Activated CD8-positive, alpha-beta memory T cell treated with anti-CD3 and anti-CD28 coated beads, Interleukin-2, amount 10 ng/mL, durations not matched to agents 7 days and 5 days (primary cell): ENCODE data around the gene AZU1. TPM values are rescaled to one million over a fixed set of nuclear protein-coding genes. Genes with fewer than 3 reads are reported as not detected.
A peak's percentile ranks its signal among the peaks of the same experiment; 100 is the strongest.
"Not testable (repeated sequence)": the region's sequence is repeated elsewhere in the genome, so short reads cannot be mapped to it uniquely, and the experiment has no call there.

ENCODE experiments used
- ATAC-seq: fragments of 150-1000 bp; cut with Tn5 transposase; one replicate; pipeline ENCODE4 v1.10.0; 2021; ENCODE audit warnings: moderate library complexity
- CTCF ChIA-PET: fragments of 350-600 bp; sonication (Branson Sonifier 250); formaldehyde crosslinking; loops from one replicate; lab custom pipeline; 2021; ENCODE audit warnings: antibody characterized with exemption; lab: Charles Lee
- DNase-seq: peaks from one replicate; pipeline ENCODE4 v3.0.0-alpha.2; 2020
- H3K27ac Mint-ChIP-seq: one replicate; pipeline ENCODE4 v1.8.0; 2021; ENCODE audit warnings: mild to moderate bottlenecking, mixed read lengths
- H3K27me3 Mint-ChIP-seq: one replicate; pipeline ENCODE4 v1.8.0; 2021; ENCODE audit warnings: mixed read lengths
- H3K36me3 Mint-ChIP-seq: one replicate; pipeline ENCODE4 v1.8.0; 2021; ENCODE audit warnings: mild to moderate bottlenecking, mixed read lengths
- H3K4me1 Mint-ChIP-seq: one replicate; pipeline ENCODE4 v1.8.0; 2021; ENCODE audit warnings: mixed read lengths
- H3K4me3 Mint-ChIP-seq: one replicate; pipeline ENCODE4 v1.8.0; 2021; ENCODE audit warnings: mild to moderate bottlenecking, moderate library complexity, mixed read lengths
- H3K9me3 Mint-ChIP-seq: one replicate; pipeline ENCODE4 v1.8.0; 2022; ENCODE audit warnings: low read depth, mixed read lengths
- total RNA-seq, 2 experiments: library from RNA; stranded (reverse); gene quantifications; one replicate each; pipeline ENCODE4 v1.2.3, GENCODE V29; 2021

The AZU1 gene
- total RNA-seq, 2 experiments from 2014 or later, result not detected

GRCh38 chr19:842802-843179, 15.2 kb downstream of the AZU1 start:
- H3K27ac Mint-ChIP-seq, H3K36me3 Mint-ChIP-seq, H3K9me3 Mint-ChIP-seq, ATAC-seq, H3K4me3 Mint-ChIP-seq, DNase-seq, H3K4me1 Mint-ChIP-seq: not testable (repeated sequence)
- CTCF ChIA-PET, result interaction anchor here (1.1 kb wide), 1 partner anchor 73 kb away, joined by 3 read pairs; no protein-coding TSS in a partner anchor
- H3K27me3 Mint-ChIP-seq, result peaks cover 33% of the 10 kb centered on the region

GRCh38 chr19:843180-843835, 15.7 kb downstream of the AZU1 start:
- peaks cover 3% of the 10 kb centered on the region for H3K9me3 Mint-ChIP-seq
- CTCF ChIA-PET, result interaction anchor here (1.1 kb wide), 1 partner anchor 74 kb away, joined by 3 read pairs; no protein-coding TSS in a partner anchor
- no peak overlapping the region for H3K4me3 Mint-ChIP-seq
- H3K27ac Mint-ChIP-seq, result no peak overlapping the region
- peaks cover 3% of the 10 kb centered on the region for H3K4me1 Mint-ChIP-seq
- DNase-seq (no peak), ATAC-seq (peak; percentile 22)
- H3K36me3 Mint-ChIP-seq, result peaks cover 3% of the 10 kb centered on the region
- H3K27me3 Mint-ChIP-seq, result peaks cover 33% of the 10 kb centered on the region

GRCh38 chr19:843836-844545, 16.4 kb downstream of the AZU1 start:
- Mint-ChIP-seq H3K27me3 (peaks cover 33% of the 10 kb centered on the region), H3K4me3 (no peak overlapping the region), H3K4me1 (peaks cover 3% of the 10 kb centered on the region), H3K36me3 (peaks cover 3% of the 10 kb centered on the region), H3K9me3 (peaks cover 3% of the 10 kb centered on the region), H3K27ac (no peak overlapping the region)
- DNase-seq (no peak), ATAC-seq (no peak)
- CTCF ChIA-PET, result interaction anchor here (1.0 kb wide), 1 partner anchor 140 kb away, joined by 3 read pairs; the partner anchor contains the start of gene WDR18

- CTCF ChIA-PET, result interaction anchor here (0.7 to 1.0 kb wide), 2 partner anchors 81 to 140 kb away, joined by 3 to 4 read pairs; partner anchors contain the start of gene WDR18
- peaks cover 3% of the 10 kb centered on the region for H3K4me1 Mint-ChIP-seq
- H3K27ac Mint-ChIP-seq, result no peak overlapping the region
- H3K4me3 Mint-ChIP-seq, result no peak overlapping the region
- H3K36me3 Mint-ChIP-seq, result peaks cover 3% of the 10 kb centered on the region
- ATAC-seq (no peak), DNase-seq (no peak)
- H3K9me3 Mint-ChIP-seq, result peaks cover 3% of the 10 kb centered on the region
- H3K27me3 Mint-ChIP-seq, result peaks cover 33% of the 10 kb centered on the region
Measured at GRCh38 chr19:844546-844971, 16.9 kb downstream of the AZU1 start.

GRCh38 chr19:845707-846521, 18.3 kb downstream of the AZU1 start:
- Mint-ChIP-seq H3K4me3 (no peak overlapping the region), H3K36me3 (peaks cover 3% of the 10 kb centered on the region), H3K27me3 (peaks cover 36% of the 10 kb centered on the region), H3K9me3 (peaks cover 3% of the 10 kb centered on the region), H3K27ac (no peak overlapping the region), H3K4me1 (peaks cover 3% of the 10 kb centered on the region)
- DNase-seq, result no peak
- no peak for ATAC-seq
- CTCF ChIA-PET, result no interaction called here

- no peak overlapping the region for H3K27ac Mint-ChIP-seq
- CTCF ChIA-PET, result no interaction called here
- no peak for DNase-seq
- H3K36me3 Mint-ChIP-seq, result no peaks in the 10 kb centered on the region
- H3K9me3 Mint-ChIP-seq, result no peaks in the 10 kb centered on the region
- no peak for ATAC-seq
- peaks cover 21% of the 10 kb centered on the region for H3K27me3 Mint-ChIP-seq
- peaks cover 3% of the 10 kb centered on the region for H3K4me1 Mint-ChIP-seq
- no peak overlapping the region for H3K4me3 Mint-ChIP-seq
Measured at GRCh38 chr19:848386-848921, 20.8 kb downstream of the AZU1 start.

GRCh38 chr19:849195-849594, 21.6 kb downstream of the AZU1 start:
- H3K27me3 Mint-ChIP-seq, result peaks cover 21% of the 10 kb centered on the region
- CTCF ChIA-PET, result interaction anchor here (1.0 kb wide), 1 partner anchor 79 kb away, joined by 3 read pairs; no protein-coding TSS in a partner anchor
- not testable (repeated sequence) for ATAC-seq

GRCh38 chr19:850221-850978, 22.8 kb downstream of the AZU1 start:
- no peaks in the 10 kb centered on the region for H3K9me3 Mint-ChIP-seq
- ATAC-seq, result peak; percentile 20
- no peak overlapping the region for H3K27ac Mint-ChIP-seq
- H3K27me3 Mint-ChIP-seq, result peaks cover 12% of the 10 kb centered on the region
- H3K4me1 Mint-ChIP-seq, result no peaks in the 10 kb centered on the region
- H3K4me3 Mint-ChIP-seq, result no peak overlapping the region
- CTCF ChIA-PET, result interaction anchor here (0.7 to 1.5 kb wide), 2 partner anchors 13 to 80 kb away, joined by 3 to 6 read pairs; no protein-coding TSS in a partner anchor
- no peaks in the 10 kb centered on the region for H3K36me3 Mint-ChIP-seq
- DNase-seq, result no peak

More at GRCh38 chr19:849195-849594, 21.6 kb downstream of the AZU1 start:
- H3K4me1 Mint-ChIP-seq, H3K9me3 Mint-ChIP-seq, H3K4me3 Mint-ChIP-seq, DNase-seq, H3K27ac Mint-ChIP-seq, H3K36me3 Mint-ChIP-seq: not testable (repeated sequence)

GRCh38 chr19:850979-851335, 23.3 kb downstream of the AZU1 start:
- CTCF ChIA-PET, result interaction anchor here (0.7 to 1.5 kb wide), 2 partner anchors 13 to 80 kb away, joined by 3 to 6 read pairs; no protein-coding TSS in a partner anchor
- Mint-ChIP-seq H3K27ac (no peak overlapping the region), H3K36me3 (no peaks in the 10 kb centered on the region), H3K27me3 (peaks cover 9% of the 10 kb centered on the region), H3K4me1 (no peaks in the 10 kb centered on the region), H3K4me3 (no peak overlapping the region), H3K9me3 (no peaks in the 10 kb centered on the region)
- ATAC-seq (no peak), DNase-seq (no peak)

GRCh38 chr19:852136-853013, 24.7 kb downstream of the AZU1 start, which contains the start of gene ELANE:
ELANE (plus strand) TSS chr19:852303; CDS start chr19:852329, 26 bp downstream.
- ATAC-seq, result no peak
- Mint-ChIP-seq H3K9me3 (no peaks in the 10 kb centered on the region), H3K27me3 (peaks cover 4% of the 10 kb centered on the region), H3K4me1 (no peaks in the 10 kb centered on the region), H3K36me3 (no peaks in the 10 kb centered on the region), H3K4me3 (no peak within 1 kb of the TSS), H3K27ac (no peak within 1 kb of the TSS)
- CTCF ChIA-PET, result no interaction called here
- no peak for DNase-seq

- H3K27ac Mint-ChIP-seq, result no peak overlapping the region
Measured at GRCh38 chr19:853014-853585, 25.5 kb downstream of the AZU1 start.

More at GRCh38 chr19:853014-853585, 25.5 kb downstream of the AZU1 start:
- Mint-ChIP-seq H3K27me3 (peaks cover 3% of the 10 kb centered on the region), H3K4me3 (no peak overlapping the region), H3K9me3 (no peaks in the 10 kb centered on the region), H3K4me1 (no peaks in the 10 kb centered on the region), H3K36me3 (no peaks in the 10 kb centered on the region)
- ATAC-seq, result no peak
- no peak for DNase-seq
- CTCF ChIA-PET, result no interaction called here
